ENCODE results near the gene FOXN4.

FOXN4 gene

DNA sequence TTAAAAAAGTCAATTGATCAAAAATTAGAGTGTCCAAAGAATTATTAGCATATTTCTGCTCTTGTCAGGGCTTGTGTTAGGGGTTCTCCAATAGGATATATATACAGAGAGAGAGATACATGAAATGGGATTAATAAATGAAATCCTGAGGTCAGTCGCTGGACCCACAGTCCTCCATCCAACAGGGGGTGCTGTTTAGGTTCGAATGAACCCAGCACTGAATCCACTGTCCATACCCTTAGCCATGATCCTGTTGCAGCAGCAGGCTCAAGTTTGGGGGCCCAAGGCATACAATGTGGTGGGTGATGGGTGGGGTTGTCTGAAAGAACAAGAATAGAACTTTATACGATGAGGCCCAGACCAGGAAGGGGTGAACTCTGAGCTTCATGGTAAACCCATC is 37.8 kb upstream of the FOXN4 start:
- TF ChIP-seq, protein P1, sequence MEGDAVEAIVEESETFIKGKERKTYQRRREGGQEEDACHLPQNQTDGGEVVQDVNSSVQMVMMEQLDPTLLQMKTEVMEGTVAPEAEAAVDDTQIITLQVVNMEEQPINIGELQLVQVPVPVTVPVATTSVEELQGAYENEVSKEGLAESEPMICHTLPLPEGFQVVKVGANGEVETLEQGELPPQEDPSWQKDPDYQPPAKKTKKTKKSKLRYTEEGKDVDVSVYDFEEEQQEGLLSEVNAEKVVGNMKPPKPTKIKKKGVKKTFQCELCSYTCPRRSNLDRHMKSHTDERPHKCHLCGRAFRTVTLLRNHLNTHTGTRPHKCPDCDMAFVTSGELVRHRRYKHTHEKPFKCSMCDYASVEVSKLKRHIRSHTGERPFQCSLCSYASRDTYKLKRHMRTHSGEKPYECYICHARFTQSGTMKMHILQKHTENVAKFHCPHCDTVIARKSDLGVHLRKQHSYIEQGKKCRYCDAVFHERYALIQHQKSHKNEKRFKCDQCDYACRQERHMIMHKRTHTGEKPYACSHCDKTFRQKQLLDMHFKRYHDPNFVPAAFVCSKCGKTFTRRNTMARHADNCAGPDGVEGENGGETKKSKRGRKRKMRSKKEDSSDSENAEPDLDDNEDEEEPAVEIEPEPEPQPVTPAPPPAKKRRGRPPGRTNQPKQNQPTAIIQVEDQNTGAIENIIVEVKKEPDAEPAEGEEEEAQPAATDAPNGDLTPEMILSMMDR (IDR thresholded peaks at IDR 0.05; ENCODE audit: low read depth, low read length) = no peak
- DNase-seq (ENCODE audit: extremely low read depth, low read depth) = no peak

DNA sequence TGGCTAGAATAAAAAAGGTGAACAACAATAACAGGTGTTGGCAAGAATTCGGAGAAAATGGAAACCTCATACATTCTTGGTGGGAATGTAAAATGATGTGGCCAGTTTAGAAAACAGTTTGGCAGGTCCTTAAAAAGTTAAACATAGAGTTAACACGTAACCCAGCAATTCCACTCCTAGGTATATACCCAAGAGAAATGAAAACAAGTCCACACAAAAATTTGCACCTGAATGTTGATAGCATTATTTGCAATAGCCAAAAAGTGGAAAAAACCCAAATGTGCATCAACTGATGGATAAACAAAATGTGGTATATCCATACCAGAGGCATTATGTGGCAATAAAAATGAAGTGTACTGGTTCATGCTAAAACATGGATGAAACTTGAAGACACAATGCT is 36.3 kb upstream of the FOXN4 start:
- TF ChIP-seq, protein P1 (IDR thresholded peaks at IDR 0.05; ENCODE audit: low read depth, low read length) = no peak
- no peak for DNase-seq (ENCODE audit: extremely low read depth, low read depth)

DNA sequence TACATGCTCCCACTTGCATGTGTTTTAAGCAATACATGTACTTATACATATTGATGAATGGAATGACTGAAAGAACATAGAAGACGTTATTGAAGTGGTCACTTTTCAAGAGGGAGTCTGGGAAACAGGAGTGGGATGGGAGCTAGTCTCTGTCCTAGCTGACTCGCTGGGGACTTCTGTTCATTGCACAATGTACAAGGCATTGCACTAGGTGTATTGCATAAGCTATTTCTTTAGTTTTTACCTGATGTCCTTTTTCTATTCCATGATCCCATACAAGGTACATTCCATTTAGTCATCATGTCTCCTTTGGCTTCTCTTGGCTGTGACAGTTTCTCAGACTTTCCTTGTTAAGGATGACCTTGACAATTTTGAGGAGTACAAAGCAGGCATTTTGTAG is 34.6 kb upstream of the FOXN4 start:
- TF ChIP-seq, protein P1 (IDR thresholded peaks at IDR 0.05; ENCODE audit: low read depth, low read length) = no peak
- no peak for DNase-seq (ENCODE audit: extremely low read depth, low read depth)

DNA sequence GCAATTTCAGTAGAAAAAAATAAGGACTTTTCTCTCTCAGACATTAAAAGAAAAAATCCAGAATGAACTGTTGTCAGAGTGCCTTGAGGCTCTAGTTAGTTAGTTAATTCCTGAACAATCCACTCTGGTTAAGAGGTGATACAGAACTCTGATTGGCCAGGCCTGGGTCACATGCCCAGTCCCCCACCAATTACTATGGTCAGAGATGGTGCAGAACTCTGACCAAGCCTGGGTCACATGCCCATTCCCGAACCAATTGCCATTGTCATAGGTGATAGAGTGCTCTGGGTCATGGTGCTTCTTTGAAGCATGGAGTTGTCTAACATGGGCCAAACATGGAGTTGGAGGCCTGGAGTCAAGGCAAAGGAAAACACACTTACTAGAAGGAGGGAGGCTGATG is 27.5 kb upstream of the FOXN4 start:
- DNase-seq (ENCODE audit: extremely low read depth, low read depth) = no peak
- TF ChIP-seq, protein P1 (IDR thresholded peaks at IDR 0.05; ENCODE audit: low read depth, low read length) = no peak

DNA sequence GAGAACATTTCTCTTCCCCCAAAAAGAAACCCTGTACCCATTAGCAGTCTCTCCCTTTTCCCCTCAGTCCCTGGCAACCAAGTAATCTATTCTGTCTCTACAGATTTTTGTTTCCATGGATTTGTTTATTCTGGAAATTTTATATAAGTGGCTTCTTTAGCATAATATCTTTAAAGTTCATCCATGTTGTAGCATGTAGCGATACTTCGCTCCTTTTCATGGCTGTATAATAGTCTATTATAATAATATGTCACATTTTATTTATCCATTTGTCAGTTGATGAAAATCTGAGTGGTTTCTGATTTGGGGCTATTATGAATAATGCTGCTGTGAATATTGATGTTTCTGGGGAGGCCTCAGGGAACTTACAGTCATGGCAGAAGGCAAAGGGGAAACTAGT is 25.8 kb upstream of the FOXN4 start:
- no peak for DNase-seq (ENCODE audit: extremely low read depth, low read depth)

DNA sequence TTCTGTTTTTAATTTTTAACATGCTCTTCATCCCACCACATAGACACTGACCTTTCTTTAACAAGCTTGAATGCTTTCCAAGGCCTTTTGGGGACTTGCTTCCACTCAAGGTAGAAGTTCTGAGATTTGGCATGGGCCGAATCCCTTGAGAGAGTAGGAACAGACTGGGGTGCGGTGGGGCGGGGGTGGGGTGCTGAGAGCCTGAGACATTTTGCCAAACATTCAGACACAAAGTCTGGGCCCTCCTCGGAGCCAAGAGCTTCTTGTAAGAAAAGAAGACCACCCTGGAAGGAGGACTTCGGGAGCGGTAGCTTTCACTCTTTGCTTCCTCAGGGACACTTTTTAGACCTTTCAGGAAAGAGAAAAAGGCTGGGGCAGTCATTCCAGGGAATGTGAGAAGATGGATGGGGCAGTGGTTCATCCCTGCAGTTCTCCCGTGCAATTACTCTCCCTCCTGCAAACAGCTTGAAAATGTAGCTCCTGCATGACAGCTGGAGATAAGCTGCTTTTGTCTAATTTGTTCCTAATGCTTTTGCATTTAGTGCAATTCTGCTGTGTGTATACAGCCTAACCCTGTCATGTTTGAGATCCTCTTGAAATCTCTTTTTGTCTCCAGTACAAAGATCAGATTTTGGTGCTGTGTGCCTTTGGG is 22.3 kb upstream of the FOXN4 start:
- TF ChIP-seq, protein P1 (IDR thresholded peaks at IDR 0.05; ENCODE audit: low read depth, low read length) = no peak
- DNase-seq (ENCODE audit: extremely low read depth, low read depth) = no peak

More for the DNA sequence above, 25.8 kb upstream of the FOXN4 start:
- TF ChIP-seq, protein P1 (IDR thresholded peaks at IDR 0.05; ENCODE audit: low read depth, low read length) = no peak

DNA sequence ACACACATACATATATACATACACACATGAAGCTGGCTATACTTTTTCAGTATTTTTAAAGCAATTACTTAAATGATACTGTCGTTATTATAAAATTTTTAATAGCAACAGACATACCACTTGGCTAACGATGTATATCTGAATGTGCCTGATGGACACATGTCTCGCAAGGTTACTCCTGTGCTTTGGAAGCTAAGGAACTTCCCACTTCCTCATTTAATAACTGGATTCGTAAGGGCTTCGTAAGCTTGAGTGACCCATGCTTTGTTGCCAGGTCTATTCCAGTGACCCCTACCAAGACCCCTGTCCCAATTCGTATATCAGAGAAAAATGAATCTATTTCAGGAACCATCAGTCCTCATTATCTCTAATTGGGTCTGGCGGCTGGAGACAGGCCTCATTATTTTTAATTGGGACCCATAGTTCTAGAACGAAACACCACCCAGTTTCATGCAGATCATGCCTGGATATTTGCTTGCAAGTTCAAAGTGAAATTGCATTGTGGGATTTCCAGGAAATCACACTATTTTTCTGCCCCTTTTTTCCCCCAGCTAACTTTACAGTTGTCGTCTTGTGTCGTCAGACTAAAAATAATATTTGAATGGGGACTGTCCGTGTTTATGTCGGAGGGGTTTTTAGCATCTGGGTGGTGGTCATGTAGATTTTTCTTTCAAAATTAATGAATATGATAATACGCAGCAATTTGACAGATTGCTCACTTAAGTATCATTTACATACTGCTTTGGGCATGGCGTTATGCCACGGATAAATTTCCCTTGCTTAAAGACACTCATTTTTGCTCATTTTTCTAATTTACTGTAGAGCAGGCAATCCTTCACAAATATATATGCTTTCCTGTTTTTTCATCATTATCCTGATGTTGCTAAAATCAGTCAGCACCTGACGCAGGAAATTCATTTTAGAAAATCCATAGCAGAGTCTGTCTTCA is 21.5 kb upstream of the FOXN4 start:
- no peak for DNase-seq (ENCODE audit: extremely low read depth, low read depth)
- TF ChIP-seq, protein P1 (IDR thresholded peaks at IDR 0.05; ENCODE audit: low read depth, low read length) = no peak

Data from AG09319 (cell line).